Fibroblast of lung (primary cell): ENCODE results near the gene MPZL2. TPM values are rescaled to one million over a fixed set of nuclear protein-coding genes. Genes with fewer than 3 reads are reported as not detected.

ENCODE experiments used
- DNase-seq, 2 donors: peaks; one replicate each; pipeline versions ENCODE4 v3.0.0 to v3.0.0-alpha.2; 2010; ENCODE audit warnings: low read depth in 2 of 2
- H2AFZ ChIP-seq: 2 replicates; pipeline ENCODE4 v1.5.1; 2012; ENCODE audit warnings: low read length, control low read depth, inconsistent platforms
- H3K27ac ChIP-seq: 2 replicates; pipeline ENCODE4 v1.5.1; 2011; ENCODE audit warnings: low read length, control low read depth; ENCODE audit not compliant: insufficient read depth
- H3K27me3 ChIP-seq: 2 replicates; pipeline ENCODE4 v1.5.1; 2011; ENCODE audit warnings: mild to moderate bottlenecking, low read length; ENCODE audit not compliant: control insufficient read depth, insufficient read depth
- H3K36me3 ChIP-seq: 2 replicates; pipeline ENCODE4 v1.5.1; 2011; ENCODE audit warnings: low read length; ENCODE audit not compliant: control insufficient read depth, insufficient read depth
- H3K4me1 ChIP-seq: 2 replicates; pipeline ENCODE4 v1.5.1; 2011; ENCODE audit warnings: low read length; ENCODE audit not compliant: control insufficient read depth, insufficient read depth; ENCODE audit errors: extremely low read depth
- H3K4me2 ChIP-seq: 2 replicates; pipeline ENCODE4 v1.5.1; 2011; ENCODE audit warnings: low read length, control low read depth; ENCODE audit not compliant: insufficient read depth; ENCODE audit errors: extremely low read depth
- H3K4me3 ChIP-seq, 4 experiments: fragments of 200-600 bp in 1 of 4; sonication (generic) in 1 of 4; replicated peaks in 1 of 4; 2 replicates each; pipeline ENCODE4 v1.5.1; 2011 to 2016; ENCODE audit warnings: low read length in 4 of 4, low read depth in 3 of 4, mild to moderate bottlenecking in 3 of 4, control low read depth in 2 of 4, inconsistent platforms in 1 of 4, mixed read lengths in 1 of 4; ENCODE audit not compliant: insufficient read depth in 1 of 4; ENCODE audit errors: control extremely low read depth in 1 of 4
- H3K79me2 ChIP-seq: 2 replicates; pipeline ENCODE4 v1.5.1; 2012; ENCODE audit warnings: mild to moderate bottlenecking, low read length, inconsistent platforms; ENCODE audit not compliant: control insufficient read depth, insufficient read depth
- H3K9ac ChIP-seq: 2 replicates; pipeline ENCODE4 v1.5.1; 2011; ENCODE audit warnings: mild to moderate bottlenecking, low read length, control low read depth; ENCODE audit not compliant: insufficient read depth
- H3K9me3 ChIP-seq: 2 replicates; pipeline ENCODE4 v1.5.1; 2012; ENCODE audit warnings: low read depth, low read length; ENCODE audit not compliant: control insufficient read depth, insufficient read depth
- H4K20me1 ChIP-seq: 2 replicates; pipeline ENCODE4 v1.5.1; 2011; ENCODE audit warnings: low read length; ENCODE audit not compliant: control insufficient read depth, insufficient read depth; ENCODE audit errors: extremely low read depth
- CTCF ChIP-seq, 2 donors: IDR thresholded peaks in 1 of 2; conservative IDR thresholded peaks in 1 of 2; 1 replicate in 1 of 2; 2 replicates in 1 of 2; pipeline ENCODE4 v1.5.1; 2011 to 2012; ENCODE audit warnings: low read length in 2 of 2, control low read depth in 1 of 2, inconsistent platforms in 1 of 2, low read depth in 1 of 2, mild to moderate bottlenecking in 1 of 2
- EZH2 ChIP-seq: IDR thresholded peaks from 2 replicates; pipeline ENCODE4 v1.5.1; 2012; ENCODE audit warnings: low read length, control low read depth, mild to moderate bottlenecking; ENCODE audit errors: missing control alignments
- polyA plus RNA-seq, 2 donors: library from polyadenylated mRNA; depleted of rRNA in 1 of 2; stranded (reverse) in 1 of 2; unstranded in 1 of 2; fragments of >200 nt; gene quantifications; 2 replicates each; pipeline ENCODE4 v1.2.1, GENCODE V29; 2011 to 2012; ENCODE audit warnings: missing spikeins in 1 of 2
- total RNA-seq: library from RNA; depleted of rRNA; stranded (reverse); fragments of >200 nt; gene quantifications from 2 replicates; pipeline ENCODE4 v1.2.1, GENCODE V29; 2014

Gene MPZL2
- total and polyA plus RNA-seq, 2 donors (not counting 1 experiment from before 2014, with no cell fraction given) = not detected

- no peaks in the 10 kb centered on the region for H3K79me2 ChIP-seq
- no peak overlapping the region for H2AFZ ChIP-seq
- H3K9me3 ChIP-seq = no peaks in the 10 kb centered on the region
- H3K4me1 ChIP-seq = no peaks in the 10 kb centered on the region
- H4K20me1 ChIP-seq = no peaks in the 10 kb centered on the region
- peaks cover 9% of the 10 kb centered on the region for H3K27me3 ChIP-seq
- no peak overlapping the region for H3K27ac ChIP-seq
- H3K36me3 ChIP-seq = no peaks in the 10 kb centered on the region
- H3K4me2 ChIP-seq = no peak overlapping the region
- no peak overlapping the region for H3K9ac ChIP-seq
- DNase-seq = no peak
- no peak overlapping the region for H3K4me3 ChIP-seq
- TF ChIP-seq CTCF (conservative IDR thresholded peaks at IDR 0.05 in 1 of 2, IDR thresholded peaks at IDR 0.05 in 1 of 2; ENCODE audit: low read depth in 1 of 2, low read length in 2 of 2) (no peak), EZH2 (no peak)
These were observed 48.3 kb downstream of the MPZL2 start for GRCh38 chr11:118215765-118216164.

- TF ChIP-seq EZH2 = no peak
- TF ChIP-seq CTCF (conservative IDR thresholded peaks at IDR 0.05 in 1 of 2, IDR thresholded peaks at IDR 0.05 in 1 of 2; ENCODE audit: low read depth in 1 of 2, low read length in 2 of 2) = no peak
- Histone ChIP-seq H2AFZ (no peak overlapping the region), H3K36me3 (no peaks in the 10 kb centered on the region), H3K27ac (no peak overlapping the region), H3K9me3 (no peaks in the 10 kb centered on the region), H3K79me2 (no peaks in the 10 kb centered on the region), H3K27me3 (peaks cover 9% of the 10 kb centered on the region), H3K4me2 (no peak overlapping the region), H3K9ac (no peak overlapping the region), H3K4me3 (no peak overlapping the region), H3K4me1 (no peaks in the 10 kb centered on the region), H4K20me1 (no peaks in the 10 kb centered on the region)
- no peak for DNase-seq
These were observed 48.8 kb downstream of the MPZL2 start for GRCh38 chr11:118215262-118215661.

- Histone ChIP-seq H3K9me3 (no peaks in the 10 kb centered on the region), H3K4me2 (no peak overlapping the region), H4K20me1 (no peaks in the 10 kb centered on the region), H3K9ac (no peak overlapping the region), H2AFZ (no peak overlapping the region), H3K79me2 (no peaks in the 10 kb centered on the region), H3K27ac (no peak overlapping the region), H3K27me3 (peaks cover 9% of the 10 kb centered on the region), H3K36me3 (no peaks in the 10 kb centered on the region), H3K4me3 (no peak overlapping the region), H3K4me1 (no peaks in the 10 kb centered on the region)
- TF ChIP-seq EZH2 = no peak
- TF ChIP-seq CTCF (conservative IDR thresholded peaks at IDR 0.05 in 1 of 2, IDR thresholded peaks at IDR 0.05 in 1 of 2; ENCODE audit: low read depth in 1 of 2, low read length in 2 of 2) = no peak
- no peak for DNase-seq
These were observed 49.7 kb downstream of the MPZL2 start for GRCh38 chr11:118214210-118214914.
